HCEC 1CT (cell line): ENCODE data around the gene LMO7.
"Not testable (repeated sequence)": the region's sequence is repeated elsewhere in the genome, so short reads cannot be mapped to it uniquely, and the experiment has no call there.

ENCODE experiments used
- DNase-seq: peaks from one replicate; pipeline ENCODE4 v3.0.0-alpha.2; 2017

LMO7 gene

GRCh38 chr13:75648446-75648845, 12.3 kb downstream of the LMO7 start:
- no peak for DNase-seq

GRCh38 chr13:75651013-75651412, 14.9 kb downstream of the LMO7 start:
- DNase-seq: no peak

DNA sequence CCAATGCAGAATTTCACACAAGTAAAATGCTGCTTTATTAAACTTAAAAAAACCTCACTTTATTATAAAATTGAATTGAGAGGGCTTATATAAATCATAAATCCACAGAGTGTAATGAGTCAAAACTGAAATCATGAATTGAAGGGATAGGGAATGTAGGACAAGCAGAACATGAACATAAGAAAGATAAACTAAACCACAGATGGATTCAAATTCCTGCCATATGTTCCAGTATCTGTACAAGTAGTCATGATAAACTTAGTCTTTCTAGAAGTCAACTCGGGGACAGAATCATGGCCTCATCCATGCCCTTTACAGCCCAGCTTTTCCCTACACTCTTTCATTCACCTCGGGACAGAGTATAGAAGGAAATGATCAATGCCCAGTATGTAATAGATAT, 16.6 kb downstream of the LMO7 start:
- no peak for DNase-seq

GRCh38 chr13:75656425-75656989, 20.4 kb downstream of the LMO7 start:
- no peak for DNase-seq

DNA sequence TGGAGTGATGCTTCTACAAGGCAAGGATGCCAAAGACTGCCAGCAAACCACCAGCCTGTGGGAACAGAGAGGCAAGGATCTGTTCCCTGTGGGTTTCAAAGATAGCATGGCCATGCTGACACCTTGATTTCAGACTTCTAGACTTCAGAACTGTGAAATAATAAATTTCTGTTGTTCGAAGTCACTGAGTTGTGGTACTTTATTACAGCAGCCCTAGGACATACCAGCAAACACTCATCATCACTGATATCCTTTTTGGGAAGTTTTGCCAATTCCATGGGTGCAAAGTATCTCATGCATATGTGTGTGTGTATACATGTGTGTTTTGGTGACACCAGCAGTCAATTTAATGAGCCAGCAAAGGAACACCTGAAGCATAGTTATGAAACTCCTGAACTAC, 21.0 kb downstream of the LMO7 start:
- no peak for DNase-seq

- no peak for DNase-seq
Measured at GRCh38 chr13:75660694-75661093, 24.6 kb downstream of the LMO7 start.

DNA sequence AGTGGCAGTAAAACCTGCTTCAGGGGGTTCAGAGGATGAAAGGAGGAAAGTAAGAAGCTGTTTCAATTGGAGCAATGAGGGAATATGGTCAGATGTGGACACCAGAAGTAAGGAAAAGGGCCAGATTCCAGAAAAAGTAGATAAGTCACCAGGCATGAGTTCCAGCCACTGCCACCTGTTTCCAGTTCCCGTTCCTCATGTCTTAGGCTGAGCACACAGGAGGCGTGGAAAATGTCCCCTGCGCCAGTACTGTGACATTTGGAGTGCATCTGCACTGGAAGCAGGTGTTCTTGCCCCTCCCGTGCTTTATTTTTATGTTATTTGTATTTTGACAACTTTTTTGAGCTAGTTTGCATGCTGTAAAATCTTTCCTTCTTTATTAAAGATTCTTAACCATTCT, 25.3 kb downstream of the LMO7 start:
- DNase-seq: no peak

DNA sequence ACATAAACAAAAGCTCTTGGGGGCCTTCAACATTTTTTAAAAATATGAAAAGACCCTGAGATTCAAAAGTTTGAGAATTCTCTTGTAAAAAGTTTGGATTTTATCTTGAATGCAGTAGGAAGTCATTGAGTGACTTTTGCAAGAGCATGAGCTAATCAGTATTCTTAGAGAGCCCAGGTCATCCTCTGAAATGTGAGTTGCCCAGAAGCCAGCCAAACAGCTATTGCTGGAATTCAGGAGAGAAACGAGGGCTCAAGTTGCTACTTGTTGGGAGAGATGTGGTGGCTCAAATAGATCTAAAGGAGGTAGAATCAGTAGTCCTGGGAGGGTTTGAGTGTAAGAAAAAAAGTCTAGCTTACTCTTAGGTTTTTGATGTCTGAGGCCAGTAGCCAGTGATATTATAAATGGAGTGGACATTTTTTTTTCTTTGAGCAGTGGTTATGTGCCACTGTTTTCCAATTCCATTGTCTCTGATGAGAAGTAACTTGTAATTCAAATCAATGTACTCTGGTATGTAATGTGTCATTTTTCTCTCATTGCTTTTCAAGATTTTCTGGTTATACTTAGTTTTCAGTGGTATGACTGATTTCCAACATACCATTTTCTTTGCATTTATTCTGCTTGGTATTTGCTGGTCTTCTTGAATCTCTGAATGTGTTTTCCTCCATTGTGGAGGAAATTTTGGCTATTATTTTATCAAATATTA, 30.7 kb downstream of the LMO7 start:
- peak; percentile 27 for DNase-seq

DNA sequence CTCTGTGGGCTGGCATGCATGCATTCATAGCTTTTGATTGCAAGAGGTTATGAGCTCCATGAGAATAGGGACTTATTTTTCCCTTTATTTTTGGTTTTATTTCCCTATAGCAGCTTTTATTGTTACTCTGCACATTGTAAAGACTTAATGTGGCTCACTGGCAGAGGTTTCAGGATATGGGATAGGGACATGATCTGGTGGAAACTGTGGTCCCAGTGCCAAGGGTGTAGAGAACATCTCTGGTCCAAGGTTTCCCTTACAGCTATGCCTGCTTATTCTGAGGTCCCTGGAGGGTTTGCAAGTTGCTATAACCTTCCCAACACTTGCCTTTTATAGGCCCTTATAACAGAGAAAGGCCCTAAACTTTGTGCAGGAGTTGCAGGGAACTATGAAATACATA, 33.6 kb downstream of the LMO7 start:
- DNase-seq: no peak

GRCh38 chr13:75670496-75670895, 34.4 kb downstream of the LMO7 start:
- peak; percentile 59 for DNase-seq

GRCh38 chr13:75675421-75675820, 39.3 kb downstream of the LMO7 start:
- peak; percentile 46 for DNase-seq

DNA sequence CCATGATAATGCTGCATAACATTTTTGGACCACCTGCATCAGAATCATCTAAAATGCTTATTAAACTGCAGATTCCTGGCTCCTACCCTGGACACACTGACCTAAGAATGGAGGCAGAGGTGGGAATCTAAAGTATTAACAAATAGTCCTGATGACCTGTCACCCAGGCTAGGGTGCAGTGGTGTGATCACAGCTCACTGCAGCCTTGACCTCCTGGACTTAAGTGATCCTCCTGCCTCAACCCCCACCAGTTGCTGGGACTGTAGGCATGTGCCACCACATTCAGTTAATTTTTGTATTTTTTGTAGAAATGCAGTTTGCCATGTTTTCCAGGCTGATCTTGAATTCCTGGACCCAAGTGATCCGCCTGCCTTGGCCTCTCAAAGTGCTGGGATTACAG, 43.3 kb downstream of the LMO7 start:
- no peak for DNase-seq

- DNase-seq: not testable (repeated sequence)
Measured at GRCh38 chr13:75680251-75680650, 44.1 kb downstream of the LMO7 start.

- DNase-seq: no peak
Measured at GRCh38 chr13:75682326-75682725, 46.2 kb downstream of the LMO7 start.

DNA sequence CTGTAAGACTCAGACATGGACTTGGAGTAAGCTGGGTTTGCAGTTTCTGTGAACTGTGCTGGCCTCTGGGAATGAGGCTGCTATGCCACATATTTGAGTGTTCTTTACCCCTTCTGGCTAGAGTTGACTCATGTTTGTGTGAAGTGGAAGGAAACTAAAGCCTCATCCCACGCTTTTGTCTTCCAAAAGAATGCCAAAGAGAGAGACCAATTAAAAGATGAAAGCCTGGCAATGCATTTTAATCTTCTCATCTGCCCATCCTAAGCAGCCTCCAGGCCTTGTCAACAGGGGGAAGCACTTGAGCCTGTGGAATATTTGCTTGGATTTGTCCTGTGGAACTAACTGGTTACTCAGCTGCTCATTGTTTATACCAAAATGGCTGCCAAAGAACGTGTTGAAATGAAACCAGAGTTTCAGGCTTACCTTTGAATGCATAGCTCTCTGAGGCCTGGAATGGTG, 49.1 kb downstream of the LMO7 start:
- DNase-seq: peak; percentile 83

GRCh38 chr13:75687150-75687763, 51.1 kb downstream of the LMO7 start:
- DNase-seq: peak; percentile 70

GRCh38 chr13:75689686-75690085, 53.6 kb downstream of the LMO7 start:
- no peak for DNase-seq

DNA sequence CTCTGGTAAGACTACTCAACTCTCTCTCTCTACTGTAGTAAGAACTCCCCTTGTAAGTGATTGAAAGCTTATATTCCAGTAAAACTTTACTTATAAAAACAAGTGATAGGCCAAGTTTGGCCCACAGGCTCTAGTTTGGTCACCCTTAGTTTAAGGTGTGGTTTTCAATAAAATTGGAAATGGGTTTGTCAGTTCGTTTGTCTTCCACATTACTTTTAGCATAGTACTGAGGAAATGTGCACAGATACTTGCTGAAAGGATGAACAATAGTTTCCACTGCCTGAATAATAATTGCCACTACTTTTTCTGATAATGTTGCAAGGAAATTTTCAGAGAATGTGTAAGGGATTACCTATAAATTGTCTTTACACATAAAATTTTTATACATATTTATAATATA, 54.5 kb downstream of the LMO7 start:
- DNase-seq: no peak

DNA sequence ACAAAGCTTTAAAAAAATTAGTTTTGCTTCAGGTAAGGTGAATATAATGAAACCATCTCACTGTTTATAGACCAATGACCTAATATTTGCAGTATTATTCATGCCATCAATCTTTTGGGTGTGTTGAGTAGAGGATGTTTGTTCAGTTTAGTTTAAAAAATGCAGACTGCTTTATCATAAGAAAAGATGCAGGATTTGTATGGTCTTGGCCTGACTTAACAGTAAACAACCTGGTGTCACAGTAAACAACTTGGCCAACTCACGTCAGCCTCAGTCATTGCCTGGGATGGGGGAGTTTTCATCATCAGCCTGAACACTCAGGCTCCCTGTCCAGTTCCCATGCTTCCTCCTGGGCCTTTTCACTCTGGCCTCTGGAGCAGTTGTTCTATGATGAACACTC, 55.1 kb downstream of the LMO7 start:
- DNase-seq: peak; percentile 40

GRCh38 chr13:75693227-75693626, 57.1 kb downstream of the LMO7 start:
- DNase-seq: no peak

DNA sequence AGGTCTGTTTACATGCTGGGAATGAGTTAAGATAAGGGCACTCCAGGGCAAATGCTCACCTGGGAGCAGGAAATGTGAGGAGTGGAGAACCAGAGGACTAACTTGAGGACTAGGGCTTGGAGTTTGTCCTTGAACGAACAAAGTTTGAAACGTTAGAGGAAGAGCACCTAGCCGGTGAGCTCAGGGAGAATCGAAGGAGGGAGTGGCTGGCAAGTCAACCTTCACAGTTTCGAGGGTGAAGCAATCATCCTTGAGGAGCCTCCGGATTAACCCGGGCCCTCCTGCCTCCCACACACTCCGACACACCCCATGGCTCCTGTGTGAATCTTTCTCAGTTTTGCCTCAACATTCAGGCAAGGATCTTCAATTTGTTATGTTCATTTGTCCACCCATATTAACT, 58.6 kb downstream of the LMO7 start:
- no peak for DNase-seq

GRCh38 chr13:75695908-75696307, 59.8 kb downstream of the LMO7 start:
- DNase-seq: peak; percentile 57

DNA sequence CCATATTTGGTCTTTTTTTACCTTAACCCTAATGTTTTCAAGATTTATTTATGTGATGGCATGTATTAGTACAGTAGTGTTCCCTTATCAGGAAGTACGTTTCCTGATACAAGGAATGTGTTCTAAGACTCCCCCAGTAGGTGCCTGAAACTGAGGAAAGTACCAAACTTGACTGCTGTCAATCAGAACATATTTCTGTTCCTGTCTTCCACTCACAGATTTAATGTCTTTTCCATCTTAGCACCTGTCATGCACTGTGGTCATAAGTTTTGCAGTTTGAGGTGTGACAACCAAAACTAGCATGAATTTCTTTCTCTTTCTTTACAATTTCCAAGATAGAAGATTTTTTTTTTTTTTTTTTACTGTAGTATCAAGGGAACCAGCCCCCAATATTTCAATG, 62.9 kb downstream of the LMO7 start:
- DNase-seq: no peak

DNA sequence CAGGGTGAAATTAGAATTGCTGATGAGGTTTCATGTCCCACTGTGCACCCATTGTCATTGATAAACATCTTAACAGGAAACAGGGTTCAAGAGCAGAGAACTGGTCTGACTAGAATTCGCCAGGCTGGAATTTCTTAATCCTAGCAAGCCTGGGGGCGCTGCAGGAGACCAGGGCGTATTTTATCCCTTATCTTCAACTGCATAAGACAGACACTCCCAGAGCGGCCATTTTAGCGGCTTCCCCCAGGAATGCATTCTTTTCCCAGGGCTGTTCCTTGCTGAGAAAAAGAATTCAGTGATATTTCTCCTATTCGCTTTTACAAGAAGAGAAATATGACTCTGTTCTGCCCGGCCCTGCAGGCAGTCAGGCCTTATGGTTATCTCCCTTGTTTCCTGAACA, 63.6 kb downstream of the LMO7 start:
- not testable (repeated sequence) for DNase-seq

DNA sequence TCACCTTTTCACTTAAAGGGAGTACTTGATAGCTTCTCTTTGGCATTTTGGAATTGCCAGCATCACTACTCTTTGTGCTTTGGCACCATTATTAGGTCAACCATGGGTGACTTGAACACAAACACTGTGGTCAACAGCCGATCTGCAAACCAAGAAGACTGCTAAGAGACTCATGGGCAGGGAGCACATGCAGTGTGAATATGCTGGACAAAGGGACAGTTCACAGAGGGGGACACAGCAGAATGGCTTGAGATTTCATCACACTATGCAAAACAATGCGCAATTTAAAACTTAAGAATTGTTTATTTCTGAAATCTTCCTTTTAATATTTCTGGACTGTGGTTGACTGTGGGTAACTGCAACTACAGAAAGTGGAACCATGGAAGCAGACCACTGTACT, 64.4 kb downstream of the LMO7 start:
- DNase-seq: no peak
